A549 (cell line): ENCODE measurements around the gene ANKRD55. TPM values are rescaled to one million over a fixed set of nuclear protein-coding genes. Genes with fewer than 3 reads are reported as not detected.

Source experiments
- ATAC-seq, 2 experiments: fragments of 200-7000 bp in 1 of 2; fragments of >200 bp in 1 of 2; cut with Nextera tagmentation in 1 of 2; cut with Tn5 transposase in 1 of 2; 3 replicates each; pipeline versions ENCODE4 v1.8.0 to v1.9.1; 2018 to 2020; ENCODE audit warnings: mild to moderate bottlenecking in 1 of 2, moderate library complexity in 1 of 2
- CTCF ChIA-PET: fragments of 300-600 bp; sonication (Branson Sonifier 250); formaldehyde crosslinking; extraction: SDS; loops from one replicate; lab custom pipeline; 2021; ENCODE audit warnings: antibody characterized with exemption, inconsistent platforms; lab: Yijun Ruan, JAX
- POLR2A ChIA-PET: fragments of 350-600 bp; formaldehyde crosslinking; extraction: SDS; loops from one replicate; lab custom pipeline; 2021; ENCODE audit warnings: antibody characterized with exemption, inconsistent platforms; lab: Yijun Ruan, JAX
- DNase-seq, 2 experiments: peaks; one replicate each; pipeline versions ENCODE4 v3.0.0 to v3.0.0-alpha.2; 2011 to 2016; ENCODE audit warnings: low read depth in 1 of 2, low spot score in 1 of 2
- FAIRE-seq: peaks from 2 replicates; lab custom pipeline; 2011; peaks lifted over from hg19 to GRCh38; lab: Jason Lieb, UNC
- H3K27ac ChIP-seq, 2 experiments: fragments of >200 bp; sonication (Bioruptor Twin); formaldehyde crosslinking; 3 replicates each; pipeline ENCODE4 v1.5.1; 2016 to 2017
- H3K4me1 ChIP-seq: fragments of >200 bp; sonication (Bioruptor Twin); formaldehyde crosslinking; 3 replicates; pipeline ENCODE4 v1.6.1; 2016
- H3K4me2 ChIP-seq: fragments of >200 bp; sonication (Bioruptor Twin); formaldehyde crosslinking; 3 replicates; pipeline ENCODE4 v1.6.1; 2016
- H3K4me3 ChIP-seq: fragments of >200 bp; sonication (Bioruptor Twin); formaldehyde crosslinking; 3 replicates; pipeline ENCODE4 v1.5.1; 2016
- H3K9me3 ChIP-seq: fragments of >200 bp; sonication (Bioruptor Twin); formaldehyde crosslinking; 3 replicates; pipeline ENCODE4 v1.6.1; 2016
- BHLHE40 ChIP-seq: IDR thresholded peaks from 2 replicates; pipeline ENCODE4 v1.6.1; 2012; ENCODE audit warnings: low read depth, low read length, inconsistent platforms
- CBX2 ChIP-seq: fragments of 200-600 bp; sonication (generic); IDR thresholded peaks from 2 replicates; pipeline ENCODE4 v1.6.1; 2016; ENCODE audit warnings: low read depth, mild to moderate bottlenecking, borderline replicate concordance
- CTCF ChIP-seq: fragments of >200 bp; sonication (Bioruptor Twin); formaldehyde crosslinking; IDR thresholded peaks from 3 replicates; pipeline ENCODE4 v1.5.1; 2016
- EHF ChIP-seq: fragments of 250-450 bp; sonication (Bioruptor Pico); IDR thresholded peaks from 2 replicates; pipeline ENCODE4 v1.5.0; 2020; ENCODE audit warnings: mild to moderate bottlenecking
- EHMT2 ChIP-seq: fragments of 200-600 bp; sonication (generic); IDR thresholded peaks from 2 replicates; pipeline ENCODE4 v1.6.1; 2016; ENCODE audit warnings: antibody characterized with exemption, low read depth, mild to moderate bottlenecking, moderate library complexity
- ELK1 ChIP-seq: fragments of 150-350 bp; IDR thresholded peaks from 2 replicates; pipeline ENCODE4 v1.6.1; 2014; ENCODE audit warnings: low read depth, mild to moderate bottlenecking, low read length
- EP300 ChIP-seq, 2 experiments: fragments of >200 bp; sonication (Bioruptor Twin); formaldehyde crosslinking; IDR thresholded peaks; 2 replicates in 1 of 2; 3 replicates in 1 of 2; pipeline ENCODE4 v1.6.1; 2016 to 2017
- ESRRA ChIP-seq: fragments of 150-350 bp; IDR thresholded peaks from 2 replicates; pipeline ENCODE4 v1.6.1; 2014; ENCODE audit warnings: mild to moderate bottlenecking, low read length, borderline replicate concordance
- FOSL2 ChIP-seq, 2 experiments: fragments of 450-650 bp in 1 of 2; fragments of >200 bp in 1 of 2; sonication (Bioruptor Twin) in 1 of 2; formaldehyde crosslinking; IDR thresholded peaks; 2 replicates each; pipeline versions ENCODE4 v1.5.0 to v1.6.1; 2016 to 2020; ENCODE audit warnings: mild to moderate bottlenecking in 1 of 2, moderate library complexity in 1 of 2
- HEYL ChIP-seq: fragments of 250-450 bp; sonication (Bioruptor Pico); IDR thresholded peaks from 2 replicates; pipeline ENCODE4 v1.8.0; 2021; ENCODE audit warnings: mild to moderate bottlenecking, moderate library complexity
- HOXB13 ChIP-seq: fragments of 250-450 bp; sonication (Bioruptor Pico); IDR thresholded peaks from 2 replicates; pipeline ENCODE4 v1.5.0; 2020; ENCODE audit warnings: low read depth, mild to moderate bottlenecking, moderate library complexity
- JUNB ChIP-seq: fragments of >200 bp; sonication (Bioruptor Twin); formaldehyde crosslinking; IDR thresholded peaks from 2 replicates; pipeline ENCODE4 v1.6.1; 2016
- KDM1A ChIP-seq: fragments of 200-600 bp; sonication (generic); IDR thresholded peaks from 2 replicates; pipeline ENCODE4 v1.6.1; 2016; ENCODE audit warnings: low read depth, mild to moderate bottlenecking
- MAZ ChIP-seq: fragments of 150-350 bp; IDR thresholded peaks from 2 replicates; pipeline ENCODE4 v1.6.1; 2014; ENCODE audit warnings: antibody characterized with exemption, low read depth, low read length, borderline replicate concordance
- MYC ChIP-seq: IDR thresholded peaks from 2 replicates; pipeline ENCODE4 v1.6.1; 2012; ENCODE audit warnings: mild to moderate bottlenecking, inconsistent platforms, low read length, improper control_type of control experiment, borderline replicate concordance
- NPAS2 ChIP-seq: fragments of 250-450 bp; sonication (Bioruptor Pico); IDR thresholded peaks from 2 replicates; pipeline ENCODE4 v1.8.0; 2022; ENCODE audit warnings: mild to moderate bottlenecking, moderate library complexity, borderline replicate concordance
- RAD21 ChIP-seq, 2 experiments: fragments of >200 bp in 1 of 2; sonication (Bioruptor Twin) in 1 of 2; formaldehyde crosslinking in 1 of 2; IDR thresholded peaks in 1 of 2; conservative IDR thresholded peaks in 1 of 2; 2 replicates in 1 of 2; 3 replicates in 1 of 2; pipeline ENCODE4 v1.6.1; 2012 to 2018; ENCODE audit warnings: inconsistent platforms in 1 of 2
- RARB ChIP-seq: fragments of 250-450 bp; sonication (Bioruptor Pico); IDR thresholded peaks from 2 replicates; pipeline ENCODE4 v1.8.0; 2021; ENCODE audit warnings: mild to moderate bottlenecking, moderate library complexity
- RFX5 ChIP-seq: fragments of 450-650 bp; IDR thresholded peaks from 2 replicates; pipeline ENCODE4 v1.7.1; 2014; ENCODE audit warnings: antibody characterized with exemption, mild to moderate bottlenecking, moderate library complexity
- SMC3 ChIP-seq: fragments of >200 bp; sonication (Bioruptor Twin); formaldehyde crosslinking; IDR thresholded peaks from 3 replicates; pipeline ENCODE4 v1.6.1; 2018; ENCODE audit warnings: inconsistent platforms
- TFCP2L1 ChIP-seq: fragments of 250-450 bp; sonication (Bioruptor Pico); IDR thresholded peaks from 2 replicates; pipeline ENCODE4 v1.5.0; 2021; ENCODE audit warnings: mild to moderate bottlenecking
- TP53 ChIP-seq: fragments of 250-450 bp; sonication (Bioruptor Pico); IDR thresholded peaks from 2 replicates; pipeline ENCODE4 v1.5.0; 2021; ENCODE audit warnings: mild to moderate bottlenecking, moderate library complexity
- USF2 ChIP-seq: fragments of 450-650 bp; IDR thresholded peaks from 2 replicates; pipeline ENCODE4 v1.6.1; 2014; ENCODE audit warnings: antibody characterized with exemption
- ZFP36 ChIP-seq: fragments of 450-650 bp; IDR thresholded peaks from 2 replicates; pipeline ENCODE4 v1.6.1; 2014; ENCODE audit warnings: borderline replicate concordance; ENCODE audit not compliant: partially characterized antibody
- ZNF302 ChIP-seq: fragments of 250-450 bp; sonication (Bioruptor Pico); IDR thresholded peaks from 2 replicates; pipeline ENCODE4 v1.9.0; 2021; ENCODE audit warnings: inconsistent platforms, mild to moderate bottlenecking, moderate library complexity
- WGBS: methylation state at CpG from one replicate; pipeline ENCODE4 v1.1.6; 2017; ENCODE audit errors: missing lambda C conversion rate; 5-methylcytosine and 5-hydroxymethylcytosine counted together
- polyA plus RNA-seq, 4 experiments: library from polyadenylated mRNA; depleted of rRNA in 3 of 4; stranded (reverse); fragments of >200 nt; fragmentation: RNase III in 1 of 4; extraction: RNeasy Plus Mini Kit Qiagen cat#74134 plus additional on column Dnase treatment in 1 of 4; gene quantifications; 2 replicates in 3 of 4; 3 replicates in 1 of 4; pipeline ENCODE4 v1.2.3, GENCODE V29; 2011 to 2017
- TF ChIP-seq, protein P1 (sequence below): IDR thresholded peaks from 2 replicates; pipeline ENCODE4 v1.6.1; 2012

The ANKRD55 gene
- polyA plus RNA-seq, 2 of the 4 experiments (the other 2 are of a cell fraction): 0.10 to 0.30 TPM

DNA sequence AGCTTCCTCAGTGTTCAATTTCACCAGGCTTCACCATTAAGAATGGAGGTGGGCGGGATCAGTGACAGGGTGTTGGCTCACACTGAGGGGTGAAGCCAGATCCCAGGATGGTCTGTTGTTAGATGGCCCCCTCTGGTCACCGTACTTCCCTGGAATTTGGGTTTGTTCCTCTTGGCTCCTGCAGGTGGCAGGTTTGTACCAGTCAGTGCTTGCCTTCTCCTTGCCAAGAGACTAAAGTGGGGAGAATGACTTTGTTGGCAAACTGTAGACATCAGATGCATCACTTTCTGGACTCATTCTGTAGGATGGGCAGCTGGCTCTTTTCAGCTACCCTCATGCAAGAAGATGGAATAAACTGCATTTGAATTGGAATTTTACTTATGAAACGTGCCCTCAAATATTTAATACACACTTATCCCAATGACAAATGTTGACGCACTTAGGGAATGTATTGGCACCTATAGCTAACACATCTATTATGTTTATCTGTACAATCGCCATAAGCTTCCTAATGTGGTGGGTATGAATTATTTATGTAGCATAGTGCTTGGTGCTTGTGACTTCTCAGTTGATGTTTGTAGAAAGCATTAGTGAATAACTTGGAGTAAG lies 31.4 kb upstream of the ANKRD55 start:
- FAIRE-seq (no peak), ATAC-seq (peak; percentile 93 to 95), DNase-seq (peak; percentile 35 to 71)
- Histone ChIP-seq H3K4me3 (no peak overlapping the region), H3K27ac (no peak overlapping the region), H3K9me3 (no peaks in the 10 kb centered on the region), H3K4me1 (peaks cover 8% of the 10 kb centered on the region), H3K4me2 (no peak overlapping the region)
- 47% methylated on average over 5 of the region's 5 CpGs for WGBS
- ChIA-PET CTCF (interaction anchor here (0.6 to 13.1 kb wide), 20 partner anchors 11 to 1013 kb away, joined by 3 to 340 read pairs (median 3); no protein-coding TSS in a partner anchor), POLR2A (no interaction called here)
- peak; percentile 64 to 86 for TF ChIP-seq RAD21 (conservative IDR thresholded peaks at IDR 0.05 in 1 of 2, IDR thresholded peaks at IDR 0.05 in 1 of 2)
- TF ChIP-seq CTCF: peak; percentile 49
- no peak for TF ChIP-seq HOXB13
- peak; percentile 51 for TF ChIP-seq SMC3

DNA sequence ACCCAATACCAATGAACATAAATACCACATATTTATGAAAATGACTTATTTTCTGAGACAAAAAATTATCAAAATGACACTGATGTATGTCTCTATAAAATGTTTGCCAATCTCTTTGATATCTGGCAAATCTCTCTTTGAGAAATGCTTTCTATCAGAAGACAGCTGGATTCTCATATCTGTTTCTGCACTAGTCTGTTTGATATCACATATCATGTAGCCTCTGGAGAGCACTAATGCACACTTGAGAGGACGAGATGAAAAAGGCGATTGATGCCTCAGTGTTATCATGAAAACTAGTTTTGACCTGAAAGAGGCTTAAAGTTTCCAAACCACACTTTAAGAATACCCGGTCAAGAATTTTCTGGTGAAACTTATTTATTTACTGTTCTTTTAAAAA lies 29.1 kb upstream of the ANKRD55 start:
- H3K4me3 ChIP-seq: no peak overlapping the region
- peaks cover 14% of the 10 kb centered on the region for H3K4me1 ChIP-seq
- no peak for ATAC-seq
- no peak for DNase-seq
- POLR2A ChIA-PET: no interaction called here
- H3K4me2 ChIP-seq: no peak overlapping the region
- no peaks in the 10 kb centered on the region for H3K9me3 ChIP-seq
- 83% methylated on average over 3 of the region's 3 CpGs for WGBS
- no peak for TF ChIP-seq ESRRA
- no peak for TF ChIP-seq MYC
- TF ChIP-seq FOSL2 (IDR thresholded peaks at IDR 0.05): no peak
- TF ChIP-seq FOSL2 (CRISPR knock-in tag; IDR thresholded peaks at IDR 0.05): no peak
- TF ChIP-seq USF2: no peak
- TF ChIP-seq ZNF302 (CRISPR knock-in tag): no peak
- TF ChIP-seq NPAS2: no peak
- TF ChIP-seq RFX5: no peak
- no peak for TF ChIP-seq EHMT2
- TF ChIP-seq, protein P1, sequence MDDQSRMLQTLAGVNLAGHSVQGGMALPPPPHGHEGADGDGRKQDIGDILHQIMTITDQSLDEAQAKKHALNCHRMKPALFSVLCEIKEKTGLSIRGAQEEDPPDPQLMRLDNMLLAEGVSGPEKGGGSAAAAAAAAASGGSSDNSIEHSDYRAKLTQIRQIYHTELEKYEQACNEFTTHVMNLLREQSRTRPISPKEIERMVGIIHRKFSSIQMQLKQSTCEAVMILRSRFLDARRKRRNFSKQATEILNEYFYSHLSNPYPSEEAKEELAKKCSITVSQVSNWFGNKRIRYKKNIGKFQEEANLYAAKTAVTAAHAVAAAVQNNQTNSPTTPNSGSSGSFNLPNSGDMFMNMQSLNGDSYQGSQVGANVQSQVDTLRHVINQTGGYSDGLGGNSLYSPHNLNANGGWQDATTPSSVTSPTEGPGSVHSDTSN: no peak
- no peak for TF ChIP-seq RARB (CRISPR knock-in tag)
- no peak for TF ChIP-seq HOXB13
- no peak for TF ChIP-seq TP53
- TF ChIP-seq BHLHE40: no peak
- no peak for TF ChIP-seq EP300 (IDR thresholded peaks at IDR 0.05)
- TF ChIP-seq KDM1A: no peak
- FAIRE-seq: no peak
- no peak overlapping the region for H3K27ac ChIP-seq
- CTCF ChIA-PET: interaction anchor here (13.1 kb wide), 1 partner anchor 576 kb away, joined by 340 read pairs; no protein-coding TSS in a partner anchor

GRCh38 chr5:56259002-56259511 lies 25.9 kb upstream of the ANKRD55 start:
- peak overlapping the region; percentile 59 to 75 for H3K27ac ChIP-seq
- no peak for FAIRE-seq
- peak in 1 of 2 experiments; percentile 37 for DNase-seq
- ChIA-PET POLR2A (no interaction called here), CTCF (interaction anchor here (1.0 to 2.0 kb wide), 4 partner anchors 9 to 579 kb away, joined by 3 to 13 read pairs (median 6); no protein-coding TSS in a partner anchor)
- H3K4me3 ChIP-seq: no peak overlapping the region
- peaks cover 14% of the 10 kb centered on the region for H3K4me1 ChIP-seq
- peak overlapping the region; percentile 67 for H3K4me2 ChIP-seq
- peak; percentile 77 to 91 for ATAC-seq
- WGBS: 15% methylated on average over 2 of the region's 2 CpGs
- no peaks in the 10 kb centered on the region for H3K9me3 ChIP-seq
- TF ChIP-seq NPAS2: no peak
- TF ChIP-seq HEYL (CRISPR knock-in tag): no peak
- TF ChIP-seq CBX2: no peak
- TF ChIP-seq ZFP36: no peak
- peak; percentile 64 for TF ChIP-seq JUNB
- TF ChIP-seq MAZ: no peak
- TF ChIP-seq FOSL2 (IDR thresholded peaks at IDR 0.05): peak; percentile 77
- peak; percentile 65 for TF ChIP-seq FOSL2 (CRISPR knock-in tag; IDR thresholded peaks at IDR 0.05)
- TF ChIP-seq CTCF: no peak
- TF ChIP-seq ELK1: no peak
- no peak for TF ChIP-seq BHLHE40
- no peak for TF ChIP-seq EHF
- TF ChIP-seq TFCP2L1 (CRISPR knock-in tag): no peak
